ENCODE data around the gene AAR2.

AAR2 gene, protein sequence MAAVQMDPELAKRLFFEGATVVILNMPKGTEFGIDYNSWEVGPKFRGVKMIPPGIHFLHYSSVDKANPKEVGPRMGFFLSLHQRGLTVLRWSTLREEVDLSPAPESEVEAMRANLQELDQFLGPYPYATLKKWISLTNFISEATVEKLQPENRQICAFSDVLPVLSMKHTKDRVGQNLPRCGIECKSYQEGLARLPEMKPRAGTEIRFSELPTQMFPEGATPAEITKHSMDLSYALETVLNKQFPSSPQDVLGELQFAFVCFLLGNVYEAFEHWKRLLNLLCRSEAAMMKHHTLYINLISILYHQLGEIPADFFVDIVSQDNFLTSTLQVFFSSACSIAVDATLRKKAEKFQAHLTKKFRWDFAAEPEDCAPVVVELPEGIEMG

DNA sequence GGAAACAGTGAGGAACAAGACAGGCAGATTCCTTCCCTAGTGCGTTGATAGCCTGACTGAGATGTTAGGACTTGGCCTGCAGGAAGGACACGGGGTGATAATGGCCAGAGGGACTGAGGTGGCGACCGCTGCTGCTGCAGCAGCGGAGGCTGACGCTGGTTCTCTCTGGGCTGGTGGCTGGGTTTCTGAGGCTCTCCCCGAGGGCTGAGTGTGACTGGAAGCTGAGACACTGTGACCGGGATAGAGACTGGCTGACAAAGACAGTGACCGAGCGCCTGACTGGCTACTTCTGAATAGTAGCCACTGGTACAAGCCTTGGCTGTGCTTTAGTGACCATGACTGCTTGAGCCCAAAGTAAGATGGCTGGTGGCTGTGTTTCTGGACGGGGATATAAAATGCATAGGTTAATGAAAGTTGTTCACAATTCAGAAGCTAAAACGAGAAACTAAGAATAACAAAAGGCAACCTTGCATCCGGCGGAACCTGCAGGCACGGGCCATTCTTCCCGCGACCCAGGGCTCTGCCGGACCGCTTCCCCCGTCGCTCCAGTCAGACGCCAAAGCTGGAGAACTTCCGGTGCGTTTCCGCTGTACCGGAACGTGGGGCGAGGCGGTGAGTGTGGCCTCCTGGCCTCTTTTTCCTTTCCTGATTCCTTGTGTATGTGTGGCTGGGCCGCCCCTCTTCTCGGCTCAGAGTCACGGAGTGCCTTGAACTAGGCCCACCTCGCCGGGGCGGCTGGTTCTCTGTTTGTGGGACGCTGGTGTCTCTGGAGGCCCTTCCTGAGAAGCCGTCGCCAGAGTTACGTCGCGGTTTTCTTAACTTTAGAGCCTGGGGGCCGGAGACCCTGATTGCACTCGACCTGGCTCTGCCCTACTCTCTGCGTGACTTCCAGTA is at the start of gene AAR2:
AAR2 (plus strand) TSS at position 587 of the 894 bp plus-strand sequence. CDS start 3,391 bp downstream, outside the sequence.
- DNase-seq, result peak; percentile 68 to 77

DNA sequence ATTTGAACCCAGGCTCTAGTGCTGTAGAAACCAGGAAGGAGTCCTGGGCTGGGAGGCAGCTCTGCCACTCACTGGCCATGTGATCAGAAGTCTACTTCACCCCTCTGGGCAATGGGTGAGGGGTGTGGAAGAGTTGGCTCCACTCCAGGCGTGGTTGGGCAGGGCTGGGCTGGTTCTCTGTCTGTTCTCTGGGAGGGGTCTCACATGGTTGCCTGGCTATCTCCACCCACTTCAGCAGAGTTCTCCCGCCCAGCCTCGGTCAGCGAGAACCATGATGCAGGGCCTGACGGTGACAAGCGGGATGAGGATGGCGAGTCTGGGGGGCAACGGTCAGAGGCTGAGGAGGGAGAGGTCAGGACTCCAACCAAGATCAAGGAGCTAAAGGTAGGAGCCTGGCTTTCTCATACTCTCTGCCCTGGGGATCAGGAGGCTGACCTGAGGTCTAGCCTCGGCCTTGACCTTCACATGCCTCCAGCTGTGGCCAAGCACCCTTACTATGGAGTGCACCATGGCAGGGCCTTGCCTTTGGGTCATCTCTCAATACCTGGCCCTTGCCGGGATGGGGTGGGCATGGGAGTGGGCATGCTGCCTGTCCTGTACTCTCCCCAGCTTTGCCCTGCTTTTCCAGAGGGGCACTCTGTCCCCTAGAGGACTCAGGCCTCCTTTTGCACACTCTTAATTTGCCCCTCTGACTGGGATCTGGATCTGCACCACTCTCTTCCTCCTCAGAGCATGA is 42.1 kb upstream of the AAR2 start:
- DNase-seq, result no peak

DNA sequence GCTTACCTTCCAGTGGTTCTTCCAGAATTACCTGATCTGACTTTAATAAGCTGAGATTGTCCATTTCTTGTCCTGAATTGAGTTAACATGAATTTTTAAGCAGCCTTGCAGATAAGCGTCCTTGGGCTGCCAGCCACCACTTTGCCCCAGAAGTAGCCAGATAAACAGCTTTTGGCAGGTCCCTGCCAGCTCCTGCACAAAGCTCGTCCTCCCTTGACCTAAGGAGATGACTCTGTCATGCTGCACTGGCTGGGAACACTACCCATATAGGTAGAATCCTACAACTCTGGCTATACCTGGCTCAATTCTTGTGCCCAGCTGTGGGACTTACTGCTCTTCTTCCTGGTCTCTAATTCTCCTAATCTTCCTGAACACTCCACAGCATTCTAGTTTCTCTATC is 39.6 kb upstream of the AAR2 start:
- DNase-seq, result no peak

DNA sequence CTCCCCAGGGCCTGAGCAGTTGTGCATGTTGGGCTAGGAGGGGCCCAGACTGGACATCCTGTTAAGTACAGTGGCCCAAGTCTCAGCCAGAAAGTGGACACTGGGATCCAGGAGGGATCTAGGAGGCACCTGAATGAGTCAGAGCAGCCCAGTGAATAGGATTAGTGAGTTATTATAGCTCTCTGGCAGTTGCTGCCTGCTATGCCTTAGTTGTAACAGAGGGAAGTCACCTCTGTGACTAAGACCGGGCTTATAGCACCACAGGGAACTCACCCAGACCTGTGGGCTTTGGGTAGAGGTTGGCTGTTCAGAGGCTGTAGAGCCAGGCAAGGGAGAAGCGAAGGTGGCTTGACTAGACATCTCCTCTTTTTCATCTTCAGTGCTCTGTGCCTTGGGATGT is 39.0 kb upstream of the AAR2 start:
- DNase-seq, result no peak

DNA sequence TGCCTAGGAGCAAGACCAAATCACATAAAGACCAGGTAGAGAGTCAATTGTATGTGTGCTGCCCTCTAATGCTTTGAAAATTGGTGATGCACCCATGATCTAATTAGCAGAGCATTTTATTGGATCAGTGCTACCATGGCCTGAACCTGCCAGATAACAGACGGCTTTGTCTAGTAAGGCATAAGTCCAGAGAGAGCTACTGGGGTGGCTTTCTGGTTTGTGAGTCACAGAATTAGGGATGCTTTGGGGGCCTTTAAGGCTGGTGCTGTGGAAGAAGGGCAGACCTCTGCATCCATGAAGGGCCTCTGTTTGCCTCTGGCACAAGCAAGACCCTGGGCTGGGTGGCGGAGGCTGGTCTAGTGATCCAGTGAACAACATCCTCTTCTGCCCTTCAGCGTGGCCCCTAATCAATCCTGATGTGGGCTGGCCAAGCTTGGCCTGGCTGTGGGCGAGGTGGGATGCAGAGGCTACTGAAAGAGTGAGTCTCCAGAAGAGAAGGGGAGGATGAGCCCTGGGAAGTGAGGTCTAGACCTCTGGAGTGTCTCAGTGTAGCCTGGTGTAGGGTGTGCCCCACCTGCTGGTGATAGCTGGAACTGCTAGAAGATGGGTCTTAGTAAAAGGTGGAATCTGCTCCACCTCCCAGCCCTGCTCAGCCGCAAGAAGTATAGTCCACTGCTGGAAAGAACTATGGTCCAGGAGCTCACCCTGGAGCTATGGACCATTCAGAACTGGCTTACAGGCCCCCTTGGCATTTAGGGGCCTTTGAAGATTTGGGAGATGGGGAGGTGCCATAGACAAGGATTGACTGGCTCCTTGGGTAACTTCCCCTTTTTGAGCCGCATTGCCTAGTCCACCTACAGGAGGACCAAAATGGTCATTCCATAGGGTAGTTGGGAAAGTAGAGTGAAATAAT is 36.7 kb upstream of the AAR2 start:
- DNase-seq, result peak; percentile 62 to 72

DNA sequence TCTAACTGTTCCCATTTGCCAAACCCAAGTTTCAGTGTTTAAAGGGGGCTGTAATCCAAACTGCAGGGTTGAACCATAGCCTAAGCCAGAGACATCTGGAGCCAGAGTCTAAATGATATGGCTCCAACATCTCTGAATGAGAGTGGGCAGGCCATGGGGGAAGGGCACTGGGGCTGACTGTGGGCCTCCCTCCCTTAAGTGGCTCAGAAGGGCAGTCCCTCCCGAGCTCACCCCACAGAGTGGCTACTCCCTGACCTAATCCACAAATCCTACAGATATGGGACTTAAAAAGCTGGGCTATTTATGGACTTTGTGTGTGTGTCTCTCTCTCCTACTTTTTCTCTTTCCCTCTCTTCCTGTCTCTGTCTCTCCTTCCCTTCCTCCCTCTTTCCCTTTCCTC is 35.8 kb upstream of the AAR2 start:
- no peak for DNase-seq

DNA sequence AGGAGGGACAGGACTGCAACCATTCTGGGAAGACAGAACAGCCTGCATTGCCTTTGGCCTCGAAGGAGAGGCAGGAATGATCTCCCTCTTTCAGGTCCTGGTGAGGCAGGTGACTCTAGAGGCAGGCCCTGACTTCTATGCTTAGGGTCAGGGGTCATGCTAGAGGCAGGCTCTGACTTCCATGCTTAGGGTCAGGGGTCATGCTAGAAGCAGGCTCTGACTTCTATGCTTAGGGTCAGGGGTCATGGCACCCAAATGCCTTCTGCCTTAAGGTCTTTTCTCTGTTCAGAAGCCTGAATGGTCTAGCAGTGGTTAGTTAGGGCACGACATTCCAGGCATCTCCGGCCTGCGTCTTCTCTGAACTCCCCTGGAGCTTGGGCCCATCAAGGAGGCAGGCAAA is 35.1 kb upstream of the AAR2 start:
- no peak for DNase-seq

DNA sequence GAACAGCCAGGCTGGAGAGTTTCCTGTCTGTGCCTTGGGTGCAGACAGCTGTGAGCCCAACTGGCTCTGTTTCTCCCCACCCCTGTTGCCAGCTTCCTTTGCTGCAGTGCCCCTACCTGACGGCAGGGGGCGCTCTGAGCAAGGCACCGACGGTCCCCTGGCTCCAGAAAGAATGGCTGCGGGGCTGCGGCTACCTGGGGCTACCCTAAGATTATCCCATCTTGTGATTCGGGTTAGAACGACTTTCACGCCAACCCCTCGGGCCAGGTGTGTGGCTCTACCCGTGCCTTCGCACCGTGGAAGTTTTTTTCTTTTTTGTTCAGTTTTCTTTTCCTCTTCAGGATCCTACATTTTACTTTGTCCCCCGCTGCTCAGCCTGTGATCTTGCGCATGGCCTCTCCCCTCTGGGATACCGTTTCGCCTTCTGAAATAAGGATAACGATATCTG is 33.4 kb upstream of the AAR2 start:
- peak; percentile 62 to 76 for DNase-seq

DNA sequence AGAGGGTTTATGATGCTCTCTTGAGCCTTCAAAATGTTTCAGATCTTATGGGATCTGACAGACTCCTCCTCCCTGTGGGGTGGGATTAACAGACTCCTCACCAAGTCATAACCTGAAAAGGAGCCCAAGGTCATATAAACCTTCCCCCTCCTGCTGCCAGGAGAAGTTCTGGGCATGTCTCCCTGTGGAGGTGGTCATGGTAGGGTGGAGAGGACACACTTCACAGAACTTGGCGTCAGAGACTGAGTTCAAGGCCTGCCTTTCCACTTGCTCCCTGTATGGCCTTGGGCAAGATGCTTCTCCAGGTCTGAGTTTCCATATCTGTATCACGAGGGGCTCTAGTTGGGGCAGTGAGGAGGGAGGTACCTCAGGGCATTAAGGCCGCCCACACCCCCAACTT is 32.4 kb upstream of the AAR2 start:
- DNase-seq, result no peak

DNA sequence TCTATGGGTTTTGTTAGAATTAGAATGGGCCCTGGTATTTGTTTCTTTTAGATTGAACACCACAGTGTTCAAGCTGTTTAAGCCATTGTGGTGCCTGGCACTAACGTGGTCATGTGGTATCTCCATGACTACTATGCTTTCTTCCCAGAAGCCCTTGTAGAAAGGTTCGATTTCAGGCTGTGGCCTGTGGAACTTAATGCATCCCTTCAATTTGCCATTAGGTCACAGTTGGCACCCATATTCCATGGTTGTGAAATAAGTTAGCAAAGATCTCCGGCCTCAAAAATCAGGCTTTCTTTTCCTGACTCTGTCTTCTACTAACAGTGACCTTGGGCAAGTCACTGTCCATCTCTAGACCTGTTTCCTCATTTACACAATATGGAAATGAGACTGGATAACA is 31.3 kb upstream of the AAR2 start:
- no peak for DNase-seq

DNA sequence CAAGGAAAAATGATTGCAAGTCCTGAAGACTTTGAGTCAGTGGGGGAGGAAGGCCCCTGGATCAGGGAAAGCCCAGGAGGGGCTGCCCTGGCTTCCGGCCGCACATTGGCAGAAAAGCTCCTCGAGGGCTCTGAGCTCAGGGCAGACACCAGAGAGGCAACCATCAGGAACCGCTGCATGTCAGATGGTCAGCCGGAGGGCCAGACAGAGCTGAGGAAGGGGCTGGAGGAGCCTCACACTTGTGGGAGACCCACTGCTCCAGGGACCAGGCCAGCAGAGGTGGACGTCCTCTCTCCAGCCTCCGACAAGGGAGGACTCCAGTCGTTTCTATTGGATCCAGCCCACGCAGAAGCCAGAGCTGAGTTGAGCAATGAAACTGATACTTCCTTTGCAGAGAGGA is 30.2 kb upstream of the AAR2 start:
- no peak for DNase-seq

DNA sequence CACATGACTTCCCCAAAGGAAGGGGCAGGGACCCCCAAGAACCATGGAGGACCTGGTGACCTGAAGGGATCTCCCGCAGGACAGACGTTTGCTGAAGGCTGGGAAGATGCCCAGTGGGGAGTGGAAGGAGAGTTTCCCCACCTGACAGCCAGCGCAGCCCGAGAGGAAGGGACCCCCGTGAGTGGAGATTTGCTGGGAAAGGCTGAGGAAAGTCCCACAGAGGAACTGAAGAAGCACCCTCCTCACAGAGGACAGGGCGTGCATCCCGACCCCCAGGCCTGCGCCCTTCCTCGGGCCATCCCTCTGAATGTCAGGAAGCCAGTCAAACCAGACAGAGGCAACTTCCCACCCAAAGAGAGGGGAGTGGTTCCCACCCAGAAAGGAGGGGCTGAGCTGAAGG is 29.6 kb upstream of the AAR2 start:
- DNase-seq, result no peak

DNA sequence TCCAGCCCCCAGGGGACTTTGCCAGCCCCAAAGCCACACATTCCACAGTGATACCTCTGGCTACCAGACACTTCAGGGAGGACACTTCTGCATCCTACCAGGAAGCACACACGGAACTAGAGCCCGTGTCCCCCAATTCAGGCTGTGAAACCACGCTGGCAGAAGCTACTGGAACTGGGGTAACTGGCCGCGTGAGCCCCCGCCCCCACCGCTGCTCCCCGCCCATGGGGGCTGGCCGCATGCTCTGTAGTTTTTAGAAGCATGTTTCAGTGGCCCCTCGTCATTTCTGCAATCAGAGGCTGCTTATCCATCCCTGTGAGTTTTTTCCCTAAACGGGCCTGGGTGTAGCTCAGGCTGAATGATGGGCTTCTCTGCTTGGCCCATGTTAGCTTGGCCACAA is 28.7 kb upstream of the AAR2 start:
- DNase-seq, result no peak

DNA sequence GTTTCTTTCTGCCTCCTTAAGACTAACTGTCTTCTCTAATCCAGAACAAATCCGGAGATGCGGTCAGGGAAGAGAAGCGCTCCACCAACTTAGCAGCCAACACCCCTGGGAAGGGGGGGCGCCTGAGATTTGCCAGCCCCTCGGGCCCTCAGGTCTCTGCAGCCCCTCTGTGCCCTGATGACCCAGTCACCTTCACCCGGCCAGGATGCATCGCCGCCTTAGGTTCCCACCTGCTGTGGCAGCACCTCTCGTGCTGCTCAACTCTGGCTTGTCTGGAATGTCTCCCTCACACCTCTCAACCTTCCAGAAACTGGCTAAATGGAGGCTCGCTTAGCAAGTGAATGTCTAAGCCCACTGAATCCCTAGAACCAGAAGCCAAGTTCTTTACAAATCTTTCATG is 28.0 kb upstream of the AAR2 start:
- no peak for DNase-seq

DNA sequence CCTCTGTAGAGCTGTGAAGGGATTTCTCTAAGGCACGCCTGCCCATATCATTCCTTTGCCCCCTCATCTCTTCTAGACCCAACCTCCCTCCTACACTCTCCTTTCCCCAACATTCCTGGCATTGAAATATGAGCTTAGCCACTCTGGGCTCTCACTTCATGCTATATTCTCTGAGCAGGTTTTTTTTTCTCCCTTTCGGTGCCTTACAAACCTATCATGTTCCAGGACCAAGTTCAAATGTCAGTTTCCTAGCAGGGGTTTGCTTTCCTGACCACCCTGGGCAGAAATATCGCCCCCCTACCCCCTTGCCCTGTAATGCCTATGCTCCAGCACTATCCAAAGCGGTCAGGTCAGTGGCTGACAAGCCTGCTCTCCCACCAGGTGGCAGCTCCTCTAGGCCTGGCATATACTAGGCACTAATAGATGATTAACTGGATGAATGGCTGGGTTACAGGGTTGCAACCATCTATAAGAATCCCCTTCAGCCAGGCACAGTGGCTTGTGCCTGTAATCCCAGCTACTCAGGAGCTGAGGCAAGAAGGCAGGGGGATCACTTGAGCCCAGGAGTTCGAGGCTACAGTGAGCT is 25.7 kb upstream of the AAR2 start:
- no peak for DNase-seq

DNA sequence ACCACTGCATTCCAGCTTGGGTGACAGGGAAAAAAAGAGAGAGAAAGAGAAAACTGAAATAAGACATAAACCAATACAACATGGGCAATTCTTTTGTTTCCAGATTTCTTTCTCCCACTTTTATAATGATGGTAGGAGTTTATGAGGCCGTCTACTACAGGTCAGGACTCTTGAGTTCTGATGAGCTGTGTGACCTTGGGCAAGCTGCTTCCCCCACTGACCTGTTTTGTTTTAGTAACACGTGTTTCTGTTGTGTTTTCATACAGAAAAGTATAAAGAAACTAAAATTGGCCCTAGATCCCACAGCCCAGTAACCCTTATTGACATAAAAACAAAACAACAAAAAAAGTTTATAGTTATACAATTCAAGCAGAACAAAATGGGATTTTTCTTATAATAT is 22.9 kb upstream of the AAR2 start:
- no peak for DNase-seq

DNA sequence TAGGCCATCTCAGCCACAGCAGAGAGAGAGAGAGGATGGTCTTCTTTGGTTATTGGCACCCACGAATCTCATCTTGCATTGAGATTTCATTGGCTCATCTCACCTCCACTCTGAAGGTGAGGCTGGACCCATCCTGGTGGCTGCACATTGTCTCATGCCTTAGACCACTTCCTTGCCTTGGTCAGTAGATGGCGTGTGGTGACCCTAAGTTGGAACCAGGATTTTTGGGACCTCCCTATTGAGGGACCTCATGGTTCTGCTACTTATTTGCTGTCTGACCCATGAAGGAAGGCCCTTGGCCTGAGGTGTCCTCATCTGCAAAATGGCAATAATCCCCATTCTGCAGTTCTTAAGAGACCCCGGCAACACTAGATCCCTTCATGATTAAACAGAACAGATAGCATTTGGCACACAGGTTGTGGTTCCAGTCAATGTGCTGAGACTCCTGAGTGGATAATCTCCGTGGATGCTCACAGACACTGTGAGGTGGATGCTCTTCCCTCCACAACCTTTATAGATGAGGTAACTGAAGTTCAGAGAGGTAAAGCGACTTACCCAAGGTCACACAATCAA is 21.5 kb upstream of the AAR2 start:
- DNase-seq, result no peak

DNA sequence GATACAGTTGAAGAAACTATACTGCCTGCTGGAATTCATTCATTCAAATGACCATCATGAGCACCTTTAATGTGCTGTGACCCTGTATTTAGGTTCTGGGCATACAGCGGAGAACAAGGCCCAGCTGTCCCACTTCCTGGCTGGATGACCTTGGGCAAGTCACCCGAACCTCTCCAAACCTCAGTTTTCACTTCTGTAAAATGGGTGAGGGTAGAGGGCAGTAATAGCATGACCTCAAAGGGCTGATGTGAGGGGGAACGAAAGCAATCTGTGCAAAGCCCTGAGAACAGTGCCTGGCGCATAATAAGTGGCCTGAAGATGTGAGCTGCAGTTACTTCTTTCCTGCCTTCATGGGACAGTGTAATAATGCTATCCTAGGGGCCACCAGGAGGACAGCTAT is 20.5 kb upstream of the AAR2 start:
- no peak for DNase-seq

DNA sequence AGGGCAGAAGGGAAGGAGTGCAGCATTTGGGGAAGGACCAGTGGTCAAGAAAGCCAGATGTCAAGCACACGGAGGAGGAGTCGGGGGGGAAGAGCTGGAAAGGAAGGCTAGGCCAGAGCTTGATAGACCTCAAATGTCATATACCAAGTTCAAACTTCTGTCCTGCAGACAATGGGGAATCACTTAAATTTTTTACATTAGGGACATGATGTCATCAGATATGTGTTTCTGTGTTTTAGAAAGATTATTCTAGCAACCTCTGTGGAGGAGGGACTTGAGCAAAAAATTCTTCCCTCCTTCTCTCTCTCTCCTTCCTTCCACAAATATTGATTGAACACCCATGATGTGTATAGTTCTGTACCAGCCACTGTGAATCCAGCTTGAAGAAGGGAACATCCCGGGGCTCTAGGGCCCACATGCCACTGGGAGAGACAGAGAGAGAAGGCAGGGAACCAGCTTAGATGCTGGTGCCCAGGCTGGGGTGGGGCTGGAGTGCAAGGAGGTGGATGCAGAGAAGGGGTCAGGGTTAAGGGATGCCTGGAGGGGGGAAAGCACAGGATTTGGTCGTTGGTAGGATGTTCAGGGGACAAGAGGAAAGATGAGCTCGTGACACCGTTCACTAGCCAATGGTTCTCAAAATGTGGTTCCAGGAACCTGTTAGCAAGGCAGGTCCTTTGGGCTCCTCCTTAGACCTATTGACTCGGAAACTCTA is 19.8 kb upstream of the AAR2 start:
- DNase-seq, result no peak

DNA sequence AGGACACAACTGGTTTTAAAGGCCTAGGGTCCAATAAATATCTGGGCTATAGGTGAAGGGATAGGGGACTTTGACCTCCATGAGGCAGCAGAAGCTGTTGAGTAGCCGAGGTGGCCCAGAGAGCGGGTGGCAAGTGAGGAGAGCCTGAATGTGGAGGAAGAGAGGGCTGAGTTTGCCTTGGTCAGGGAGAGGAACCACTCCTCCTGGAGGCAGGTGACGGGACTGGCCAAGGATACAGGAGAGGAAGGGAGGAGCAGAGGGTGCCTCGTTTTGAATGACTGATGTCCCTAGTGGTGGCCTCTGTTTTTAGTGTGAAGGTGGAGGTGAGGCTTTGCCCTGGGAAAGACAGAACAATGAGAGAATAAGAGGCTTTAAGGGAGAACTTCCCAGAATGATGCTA is 19.1 kb upstream of the AAR2 start:
- DNase-seq, result no peak
